ENCODE measurements around the gene CTNNA3. TPM values are rescaled to one million over a fixed set of nuclear protein-coding genes. Genes with fewer than 3 reads are reported as not detected.

CTNNA3 gene
- total RNA-seq, 1 donor from 2014 or later = under 0.01 TPM

DNA sequence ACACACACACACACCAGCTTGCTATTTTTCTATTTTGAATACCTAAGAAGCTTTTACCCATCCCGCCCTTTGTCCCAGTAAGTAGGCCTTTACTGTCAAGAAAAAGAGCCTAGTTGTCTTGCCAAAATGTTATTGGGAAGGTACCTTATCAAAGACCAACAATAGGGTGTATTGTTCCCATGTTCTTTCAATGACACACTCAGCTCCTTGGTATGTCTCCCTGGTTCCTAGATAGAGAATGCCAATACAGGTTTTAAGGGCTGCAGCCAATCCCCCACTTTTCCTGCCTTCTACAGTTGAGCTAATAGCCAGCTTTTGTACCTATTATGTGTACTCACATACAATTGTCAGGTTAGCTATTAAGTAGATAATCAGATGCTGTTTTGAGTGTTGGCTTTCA lies 862.1 kb downstream of the CTNNA3 start:
- Histone ChIP-seq H3K27me3 (no peaks in the 10 kb centered on the region), H3K9me3 (no peaks in the 10 kb centered on the region), H3K4me1 (no peaks in the 10 kb centered on the region), H3K36me3 (no peaks in the 10 kb centered on the region), H3K27ac (no peak overlapping the region), H3K4me3 (no peak overlapping the region)
- TF ChIP-seq, protein P1, sequence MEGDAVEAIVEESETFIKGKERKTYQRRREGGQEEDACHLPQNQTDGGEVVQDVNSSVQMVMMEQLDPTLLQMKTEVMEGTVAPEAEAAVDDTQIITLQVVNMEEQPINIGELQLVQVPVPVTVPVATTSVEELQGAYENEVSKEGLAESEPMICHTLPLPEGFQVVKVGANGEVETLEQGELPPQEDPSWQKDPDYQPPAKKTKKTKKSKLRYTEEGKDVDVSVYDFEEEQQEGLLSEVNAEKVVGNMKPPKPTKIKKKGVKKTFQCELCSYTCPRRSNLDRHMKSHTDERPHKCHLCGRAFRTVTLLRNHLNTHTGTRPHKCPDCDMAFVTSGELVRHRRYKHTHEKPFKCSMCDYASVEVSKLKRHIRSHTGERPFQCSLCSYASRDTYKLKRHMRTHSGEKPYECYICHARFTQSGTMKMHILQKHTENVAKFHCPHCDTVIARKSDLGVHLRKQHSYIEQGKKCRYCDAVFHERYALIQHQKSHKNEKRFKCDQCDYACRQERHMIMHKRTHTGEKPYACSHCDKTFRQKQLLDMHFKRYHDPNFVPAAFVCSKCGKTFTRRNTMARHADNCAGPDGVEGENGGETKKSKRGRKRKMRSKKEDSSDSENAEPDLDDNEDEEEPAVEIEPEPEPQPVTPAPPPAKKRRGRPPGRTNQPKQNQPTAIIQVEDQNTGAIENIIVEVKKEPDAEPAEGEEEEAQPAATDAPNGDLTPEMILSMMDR (IDR thresholded peaks at IDR 0.05) = no peak
- intact Hi-C loops (cut with DNase I) = no loop called here
- DNase-seq (ENCODE audit: low spot score in 2 of 2) = no peak

DNA sequence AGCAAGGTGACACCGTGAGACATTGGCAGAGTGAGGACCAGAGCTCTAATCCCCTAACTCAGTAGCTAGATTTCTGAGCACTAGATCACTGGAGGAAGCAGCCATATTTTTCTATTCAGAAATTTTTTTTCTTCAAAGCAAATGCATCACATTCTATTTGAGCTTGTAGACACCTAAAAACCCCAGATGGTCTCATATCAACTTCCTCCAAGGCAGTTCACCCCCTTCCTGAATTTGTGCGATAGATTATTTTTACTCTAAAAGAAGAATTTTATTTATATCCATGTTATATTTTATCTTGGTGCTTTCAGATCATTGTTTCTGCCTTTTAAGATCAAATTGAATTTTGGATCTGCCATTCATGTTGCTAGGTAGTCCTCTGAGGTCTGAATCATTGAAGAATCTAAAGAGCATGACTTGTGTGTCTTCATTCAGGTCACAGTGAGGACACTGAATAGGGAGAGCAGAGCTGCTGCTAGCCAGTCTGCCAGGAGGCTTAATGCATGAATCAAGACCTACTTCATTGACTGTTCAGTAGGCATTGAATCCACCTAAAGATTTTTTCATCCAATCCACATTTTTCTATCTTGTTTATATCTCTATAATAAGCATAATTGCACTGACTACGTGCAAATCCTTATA lies 863.1 kb downstream of the CTNNA3 start:
- intact Hi-C loops (cut with DNase I) = no loop called here
- no peak overlapping the region for H3K27ac ChIP-seq
- no peak overlapping the region for H3K4me3 ChIP-seq
- no peaks in the 10 kb centered on the region for H3K9me3 ChIP-seq
- TF ChIP-seq, protein P1 (IDR thresholded peaks at IDR 0.05) = no peak
- H3K27me3 ChIP-seq = no peaks in the 10 kb centered on the region
- no peak for DNase-seq (ENCODE audit: low spot score in 2 of 2)
- no peaks in the 10 kb centered on the region for H3K36me3 ChIP-seq
- H3K4me1 ChIP-seq = no peaks in the 10 kb centered on the region

DNA sequence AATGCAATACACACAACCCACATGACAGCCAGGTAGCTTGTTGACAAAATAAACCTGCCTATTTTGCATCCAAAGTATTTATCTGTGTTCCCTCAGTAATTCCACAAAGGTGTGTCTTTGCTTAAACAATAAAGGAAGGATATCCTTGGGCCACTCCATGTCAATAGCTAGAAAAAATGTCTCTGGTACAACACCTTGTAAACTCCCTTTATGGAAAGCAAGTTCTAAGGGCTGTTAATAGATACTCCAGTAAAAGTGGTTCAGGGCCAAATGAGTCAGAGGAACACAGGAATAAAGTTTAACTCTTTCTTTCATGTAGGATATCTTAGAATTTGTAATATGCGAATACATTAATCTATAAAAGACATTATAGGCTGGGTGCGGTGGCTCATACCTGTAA lies 867.0 kb downstream of the CTNNA3 start:
- Histone ChIP-seq H3K9me3 (no peaks in the 10 kb centered on the region), H3K36me3 (no peaks in the 10 kb centered on the region), H3K4me3 (no peak overlapping the region), H3K4me1 (no peaks in the 10 kb centered on the region), H3K27me3 (no peaks in the 10 kb centered on the region), H3K27ac (no peak overlapping the region)
- intact Hi-C loops (cut with DNase I) = no loop called here
- TF ChIP-seq, protein P1 (IDR thresholded peaks at IDR 0.05) = no peak
- DNase-seq (ENCODE audit: low spot score in 2 of 2) = no peak

DNA sequence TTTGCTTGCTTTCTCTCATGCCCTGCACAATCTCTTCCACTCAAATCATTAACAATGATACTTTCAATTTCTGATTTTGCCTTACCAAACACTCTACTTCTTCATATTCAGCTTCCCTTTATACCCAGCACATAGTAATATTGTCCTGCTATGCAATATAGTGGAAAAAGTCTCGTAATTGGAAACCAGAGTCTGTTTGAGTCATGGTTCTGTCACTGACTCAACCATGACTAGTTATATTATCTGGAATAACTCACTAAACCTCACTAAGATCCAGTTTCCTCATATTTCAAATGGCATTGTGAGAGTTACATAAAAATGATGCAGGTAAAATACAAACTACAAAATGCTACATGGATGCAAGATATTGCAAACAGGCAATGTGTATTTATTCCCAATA lies 868.6 kb downstream of the CTNNA3 start:
- intact Hi-C loops (cut with DNase I) = no loop called here
- Histone ChIP-seq H3K36me3 (no peaks in the 10 kb centered on the region), H3K4me1 (no peaks in the 10 kb centered on the region), H3K4me3 (no peak overlapping the region), H3K27me3 (no peaks in the 10 kb centered on the region), H3K27ac (no peak overlapping the region), H3K9me3 (no peaks in the 10 kb centered on the region)
- TF ChIP-seq, protein P1 (IDR thresholded peaks at IDR 0.05) = no peak
- no peak for DNase-seq (ENCODE audit: low spot score in 2 of 2)

DNA sequence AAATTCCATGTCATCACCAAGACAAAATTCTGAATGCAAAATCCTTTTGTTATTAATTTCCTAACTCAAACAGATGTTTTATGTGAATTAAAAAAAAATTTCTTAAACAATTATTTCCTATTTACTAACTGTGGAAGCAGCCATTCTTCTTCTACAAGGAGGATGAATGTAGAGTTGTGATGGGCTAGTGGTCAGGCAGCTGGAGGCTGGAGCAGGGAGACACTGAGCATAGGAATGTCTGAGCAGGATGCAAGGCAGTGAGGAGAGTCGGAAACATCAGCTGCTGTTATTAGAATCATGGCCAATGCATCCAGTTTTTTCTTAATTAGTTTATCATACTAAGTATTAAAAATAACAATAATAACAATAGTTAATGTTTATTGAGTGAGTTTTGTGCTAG lies 872.7 kb downstream of the CTNNA3 start:
- DNase-seq (ENCODE audit: low spot score in 2 of 2) = no peak
- Histone ChIP-seq H3K9me3 (no peaks in the 10 kb centered on the region), H3K4me3 (no peak overlapping the region), H3K36me3 (no peaks in the 10 kb centered on the region), H3K4me1 (no peaks in the 10 kb centered on the region), H3K27me3 (no peaks in the 10 kb centered on the region), H3K27ac (no peak overlapping the region)
- intact Hi-C loops (cut with DNase I) = no loop called here
- TF ChIP-seq, protein P1 (IDR thresholded peaks at IDR 0.05) = no peak

DNA sequence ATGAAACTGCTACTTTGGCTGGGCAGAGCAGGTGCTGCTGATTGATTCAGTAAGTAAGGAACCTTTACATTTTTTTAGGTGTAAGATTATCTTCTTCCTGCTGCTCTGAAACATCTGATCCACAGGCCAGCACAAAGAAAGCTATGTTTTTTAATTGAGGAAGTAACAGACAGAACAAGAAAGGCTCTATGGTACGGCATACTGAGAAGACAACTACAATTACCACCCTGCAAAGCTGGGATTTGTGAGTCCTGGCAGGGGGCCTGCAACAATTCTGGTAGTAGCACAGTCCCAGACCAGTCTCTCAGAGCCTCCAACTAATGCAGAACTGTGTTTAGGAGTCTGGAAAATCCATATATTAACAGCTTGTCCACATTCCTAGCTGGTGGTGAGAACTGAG lies 873.2 kb downstream of the CTNNA3 start:
- intact Hi-C loops (cut with DNase I) = no loop called here
- no peak overlapping the region for H3K4me3 ChIP-seq
- no peaks in the 10 kb centered on the region for H3K9me3 ChIP-seq
- TF ChIP-seq, protein P1 (IDR thresholded peaks at IDR 0.05) = no peak
- no peak overlapping the region for H3K27ac ChIP-seq
- H3K27me3 ChIP-seq = no peaks in the 10 kb centered on the region
- no peaks in the 10 kb centered on the region for H3K36me3 ChIP-seq
- no peaks in the 10 kb centered on the region for H3K4me1 ChIP-seq
- DNase-seq (ENCODE audit: low spot score in 2 of 2) = no peak

Measured in ascending aorta (tissue), 2 donors.